Suppressor macrophage (primary cell): ENCODE data around the gene SNRPA.
"Not testable (repeated sequence)": the region's sequence is repeated elsewhere in the genome, so short reads cannot be mapped to it uniquely, and the experiment has no call there.

Experiments
- DNase-seq, 4 experiments: peaks; one replicate each; pipeline ENCODE4 v3.0.0-alpha.2; 2020 to 2022

SNRPA gene

GRCh38 chr19:40721936-40722661 is 28.9 kb upstream of the SNRPA start:
- DNase-seq, result no peak

GRCh38 chr19:40723661-40724254 is 27.2 kb upstream of the SNRPA start:
- no peak for DNase-seq

GRCh38 chr19:40724315-40724714 is 26.7 kb upstream of the SNRPA start:
- DNase-seq, result no peak

DNA sequence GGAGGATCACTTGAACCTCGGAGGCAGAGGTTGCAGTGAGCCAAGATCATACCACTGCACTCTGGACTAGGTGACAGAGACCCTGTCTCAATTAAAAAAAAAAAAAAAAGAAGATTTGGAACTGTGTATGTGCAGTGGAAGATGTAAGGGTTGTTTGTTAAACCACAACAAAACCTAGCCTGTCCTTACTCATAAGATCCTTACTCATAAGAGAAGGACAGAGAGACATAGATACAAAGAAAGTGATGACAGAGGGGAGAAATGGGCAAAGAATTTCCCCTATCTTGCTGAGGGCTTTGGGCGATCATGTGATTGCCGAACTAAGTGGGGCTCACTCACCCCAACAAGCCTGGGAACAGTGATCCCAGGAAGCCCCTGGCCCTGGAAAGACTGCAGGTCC is 26.1 kb upstream of the SNRPA start:
- DNase-seq, result no peak

- DNase-seq, result no peak
These were observed 24.7 kb upstream of the SNRPA start for GRCh38 chr19:40726279-40726678.

DNA sequence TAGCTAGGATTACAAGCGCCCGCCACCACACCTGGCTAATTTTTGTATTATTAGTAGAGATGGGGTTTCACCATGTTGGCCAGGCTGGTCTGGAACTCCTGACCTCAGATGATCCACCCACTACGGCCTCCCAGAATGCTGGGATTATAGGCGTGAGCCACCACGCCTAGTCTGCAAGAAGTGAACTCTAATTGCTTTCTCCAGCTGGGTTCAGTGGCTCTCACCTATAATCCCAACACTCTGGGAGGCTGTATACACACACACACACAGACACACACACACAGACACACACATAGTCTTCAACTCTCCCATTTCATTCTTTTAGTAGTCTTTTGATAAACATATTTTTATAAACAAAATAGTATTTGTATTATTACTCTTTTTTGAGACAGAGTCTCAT is 20.9 kb upstream of the SNRPA start:
- not testable (repeated sequence) for DNase-seq

DNA sequence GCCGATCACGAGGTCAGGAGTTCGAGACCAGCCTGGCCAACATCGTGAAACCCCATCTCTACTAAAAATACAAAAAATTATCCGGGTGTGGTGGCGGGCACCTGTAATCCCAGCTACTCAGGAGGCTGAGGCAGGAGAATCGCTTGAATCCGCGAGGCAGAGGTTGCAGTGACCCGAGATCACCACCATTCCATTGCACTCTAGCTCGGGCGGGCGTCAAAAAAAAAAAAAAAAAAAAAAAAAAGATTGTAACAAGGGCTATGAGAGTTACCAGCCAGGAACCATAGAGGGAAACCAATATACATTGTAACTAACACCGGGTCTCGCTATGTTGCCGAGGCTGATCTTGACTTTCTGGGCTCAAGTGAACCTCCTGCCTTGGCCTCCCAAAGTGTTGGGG is 18.7 kb upstream of the SNRPA start:
- not testable (repeated sequence) for DNase-seq

DNA sequence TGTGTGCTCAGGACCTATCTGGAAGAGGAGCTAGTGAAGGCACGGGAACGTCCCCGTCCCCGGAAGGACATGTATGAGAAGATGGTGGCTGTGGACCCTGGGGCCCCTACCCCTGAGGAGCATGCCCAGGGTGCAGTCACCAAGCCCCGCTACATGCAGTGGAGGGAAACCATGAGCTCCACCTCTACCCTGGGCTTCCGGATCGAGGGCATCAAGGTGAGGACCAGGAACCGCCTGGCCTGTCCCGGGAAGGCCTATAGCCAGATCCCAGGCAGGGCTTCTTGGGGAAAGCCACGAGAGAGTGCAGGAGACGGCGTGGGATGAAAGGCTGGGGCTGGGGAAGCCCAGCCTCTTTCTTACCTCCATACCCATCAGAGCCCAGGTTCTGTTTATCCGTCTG is 17.9 kb upstream of the SNRPA start:
- no peak for DNase-seq

GRCh38 chr19:40735013-40735771 is 15.8 kb upstream of the SNRPA start:
- no peak for DNase-seq

- DNase-seq, result no peak
These were observed 14.3 kb upstream of the SNRPA start for GRCh38 chr19:40736661-40737060.

GRCh38 chr19:40737102-40737644 is 13.8 kb upstream of the SNRPA start:
- DNase-seq, result no peak

GRCh38 chr19:40739030-40739839 is 11.8 kb upstream of the SNRPA start:
- DNase-seq, result no peak

- DNase-seq, result no peak
These were observed 10.9 kb upstream of the SNRPA start for GRCh38 chr19:40739871-40740703.

DNA sequence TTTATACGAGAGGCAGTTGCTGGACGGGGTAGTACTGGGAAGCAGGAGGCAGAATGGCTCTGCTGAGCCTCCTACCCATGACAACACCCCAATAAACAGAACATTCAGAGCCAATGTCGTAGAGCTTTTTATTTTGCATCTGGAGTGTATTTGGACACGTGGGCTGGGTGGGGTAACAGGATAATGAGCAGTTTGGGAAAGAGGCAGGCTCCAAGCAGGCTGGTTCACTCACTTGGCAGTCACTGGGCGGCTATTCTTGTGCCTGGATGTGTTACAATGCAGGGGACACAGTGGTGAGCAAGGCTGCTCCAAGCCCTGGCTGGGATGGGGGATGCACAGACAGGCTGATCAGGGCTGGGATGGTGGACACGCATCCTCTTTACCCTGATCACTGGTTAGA is 10.3 kb upstream of the SNRPA start:
- DNase-seq, result no peak

- peak; percentile 46 to 69 (median 60) for DNase-seq
These were observed 9.2 kb upstream of the SNRPA start for GRCh38 chr19:40741527-40742390.

- DNase-seq, result no peak
These were observed 8.5 kb upstream of the SNRPA start for GRCh38 chr19:40742477-40742876.

DNA sequence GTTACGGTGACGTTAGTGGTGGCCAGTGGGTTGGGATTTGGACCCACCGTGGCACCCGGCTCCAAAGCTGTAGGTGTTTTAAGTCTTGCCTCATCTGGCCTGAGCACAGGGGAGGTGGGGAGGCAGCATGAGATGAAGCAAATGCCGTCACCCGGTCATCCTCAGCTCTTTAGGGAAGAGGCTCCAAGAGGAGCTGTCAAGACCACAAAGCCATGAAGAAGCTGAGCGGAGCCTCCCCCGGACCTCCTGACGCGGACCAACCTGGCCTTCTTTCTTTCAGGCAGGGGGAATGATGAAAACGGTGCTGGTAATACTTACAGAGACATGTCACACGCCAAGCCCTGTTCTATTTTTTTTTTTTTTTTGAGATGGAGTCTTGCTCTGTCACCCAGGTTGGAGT is 8.1 kb upstream of the SNRPA start:
- DNase-seq, result peak in 1 of 4 experiments; percentile 30

- DNase-seq, result no peak
These were observed 7.1 kb upstream of the SNRPA start for GRCh38 chr19:40743926-40744325.

DNA sequence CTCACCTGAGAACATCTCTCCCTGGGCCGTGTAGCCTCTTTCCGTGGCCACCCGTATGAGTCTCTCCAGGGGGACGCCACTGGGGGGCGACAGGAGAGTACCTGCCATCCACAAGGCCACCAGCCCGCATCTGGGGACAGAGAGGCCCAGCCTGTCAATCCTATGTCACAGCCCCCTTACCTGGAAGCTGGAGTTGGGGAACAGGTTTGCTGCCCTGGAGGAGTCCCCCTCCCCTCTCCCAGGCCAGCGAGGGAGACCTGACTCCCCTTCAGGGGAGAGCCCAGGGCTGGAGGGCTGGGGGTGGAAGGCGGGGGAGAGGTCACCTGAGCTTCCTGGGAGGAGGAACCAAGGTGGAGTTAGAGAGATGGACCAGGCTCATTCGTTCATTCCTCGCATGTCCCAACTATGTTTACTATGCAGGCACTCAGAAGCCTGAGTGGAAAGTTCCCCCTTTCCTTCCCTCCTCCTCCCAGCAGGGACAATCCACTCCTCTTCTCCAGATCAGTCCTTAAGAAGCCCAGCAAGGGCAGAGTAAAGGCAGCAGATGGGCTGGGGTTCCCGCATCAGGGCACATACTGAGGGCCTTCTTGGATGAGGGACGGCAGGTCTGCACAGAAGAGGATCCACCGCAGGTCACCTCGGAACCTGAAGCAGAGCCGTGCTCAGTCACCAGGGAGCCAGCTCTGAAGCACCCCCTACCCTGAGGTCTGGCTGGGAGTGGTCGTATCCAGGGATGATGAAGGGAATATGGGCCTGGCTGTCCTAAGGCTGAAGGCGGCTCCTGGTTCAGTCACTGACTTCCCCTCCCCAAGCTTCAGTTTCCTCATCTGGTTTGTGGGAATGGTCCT is 6.2 kb upstream of the SNRPA start:
- DNase-seq, result peak in 1 of 4 experiments; percentile 29

- no peak for DNase-seq
These were observed 5.6 kb upstream of the SNRPA start for GRCh38 chr19:40745402-40745780.
